HG03103 (cell line): ENCODE measurements around the gene PSMD8.

Experiments
- ATAC-seq: cut with Tn5 transposase; IDR thresholded peaks from one replicate; pipeline ENCODE4 v1.9.1; 2021; ENCODE audit warnings: low read depth; ENCODE audit not compliant: unreplicated experiment

Gene PSMD8

DNA sequence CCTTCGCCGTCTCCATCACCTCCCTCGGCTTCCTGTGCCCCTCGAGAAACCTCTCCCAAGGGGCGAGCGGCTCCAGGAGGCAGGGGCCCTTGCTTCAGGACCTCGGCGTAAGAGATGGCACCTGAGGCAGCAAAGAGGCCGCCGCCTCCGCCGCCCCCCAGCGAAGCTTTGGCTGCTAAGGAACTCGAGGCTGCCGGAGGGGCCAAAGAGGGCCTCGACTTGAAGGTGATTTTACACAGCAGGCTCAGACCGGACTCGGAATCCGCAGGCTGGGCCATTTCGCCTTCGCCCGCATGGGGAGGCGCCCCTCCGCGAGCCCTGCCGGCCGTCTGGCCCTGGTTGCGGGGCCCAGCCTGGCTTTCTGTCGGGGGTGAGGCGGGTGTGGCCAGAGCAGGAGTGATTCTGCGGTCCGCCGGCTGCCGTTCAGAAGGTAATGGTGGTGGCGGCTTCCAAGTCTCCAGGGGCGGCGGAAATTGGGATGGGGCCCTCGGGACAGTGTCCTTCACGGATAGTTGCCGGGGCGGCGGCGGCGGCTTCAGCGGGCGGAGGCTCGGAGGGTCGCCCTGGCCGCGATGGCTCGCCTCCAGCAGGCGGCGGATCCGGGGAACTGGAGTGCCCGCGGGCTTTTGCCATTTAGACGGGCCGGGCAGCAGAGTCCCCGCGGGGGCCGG lies 12.1 kb downstream of the PSMD8 start:
- no peak for ATAC-seq

DNA sequence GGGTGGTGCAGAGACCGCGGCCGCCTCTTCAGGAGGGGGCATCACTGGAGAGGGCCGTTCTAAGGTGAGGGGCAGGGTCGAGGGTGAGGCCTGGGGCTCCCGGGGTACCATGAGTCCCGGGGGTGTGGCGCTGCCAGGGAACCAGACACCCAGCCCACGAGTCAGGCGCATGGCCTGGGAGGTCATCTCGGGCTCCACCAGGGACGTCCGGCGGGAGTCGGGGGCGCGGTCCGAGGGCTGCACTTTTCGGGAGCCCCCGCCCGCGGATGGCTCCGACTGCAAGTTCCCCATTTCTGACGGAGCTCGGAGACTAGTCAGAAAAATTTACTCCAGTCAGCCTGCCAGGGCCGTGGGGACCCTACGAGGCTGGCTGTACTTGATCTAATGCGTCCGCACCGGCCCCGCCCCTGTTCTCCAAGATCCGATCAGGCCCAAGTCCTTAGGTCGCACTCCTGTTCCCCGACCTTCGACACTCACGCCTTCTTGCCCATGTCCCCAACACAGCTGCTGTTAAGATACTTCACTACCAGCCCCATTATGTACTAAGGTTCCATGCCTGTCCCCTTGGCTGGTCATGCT lies 12.7 kb downstream of the PSMD8 start:
- ATAC-seq, result no peak

DNA sequence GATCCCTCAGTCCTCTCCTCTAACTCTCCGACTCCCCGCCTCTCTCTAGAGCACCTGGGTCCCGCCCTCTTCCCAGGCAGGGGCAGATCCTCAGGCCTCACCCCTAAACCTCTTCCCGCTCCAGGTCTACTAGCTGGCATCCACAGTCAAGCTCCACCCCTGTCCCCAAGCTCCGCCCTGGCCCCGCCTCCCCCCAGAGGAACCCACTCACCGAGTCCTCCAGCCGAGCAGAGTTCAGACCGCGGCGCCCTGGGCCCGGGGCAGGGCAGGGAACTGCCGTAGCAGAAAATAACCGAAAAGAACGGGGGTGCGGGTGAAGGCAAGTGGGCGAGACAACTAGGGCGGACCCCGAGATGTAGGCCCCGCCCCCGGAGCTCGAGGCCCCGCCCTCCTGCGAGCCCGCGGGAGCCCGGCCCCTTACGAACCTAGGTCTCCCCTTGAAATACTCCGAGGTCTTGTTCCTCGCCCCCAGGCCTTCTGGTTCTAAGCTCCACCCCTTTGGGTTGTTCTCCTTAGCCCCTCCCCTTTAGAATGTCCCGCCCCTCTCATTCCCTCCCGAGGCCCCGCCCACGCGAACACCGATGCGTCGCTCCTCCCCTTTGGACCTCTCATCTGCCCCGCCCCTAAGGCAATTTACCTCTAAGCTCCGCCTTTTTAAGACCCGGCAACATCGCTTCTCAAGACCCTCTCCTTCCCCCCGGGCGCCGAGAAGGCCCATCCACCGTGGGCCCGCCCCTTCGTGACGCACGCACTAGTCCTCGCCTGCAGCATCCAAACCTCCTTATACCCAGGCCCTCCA lies 13.4 kb downstream of the PSMD8 start, which contains the start of gene GGN:
GGN (minus strand) TSS at position 485 of the 799 bp plus-strand sequence. CDS start 773 bp downstream, outside the sequence.
- ATAC-seq, result no peak

DNA sequence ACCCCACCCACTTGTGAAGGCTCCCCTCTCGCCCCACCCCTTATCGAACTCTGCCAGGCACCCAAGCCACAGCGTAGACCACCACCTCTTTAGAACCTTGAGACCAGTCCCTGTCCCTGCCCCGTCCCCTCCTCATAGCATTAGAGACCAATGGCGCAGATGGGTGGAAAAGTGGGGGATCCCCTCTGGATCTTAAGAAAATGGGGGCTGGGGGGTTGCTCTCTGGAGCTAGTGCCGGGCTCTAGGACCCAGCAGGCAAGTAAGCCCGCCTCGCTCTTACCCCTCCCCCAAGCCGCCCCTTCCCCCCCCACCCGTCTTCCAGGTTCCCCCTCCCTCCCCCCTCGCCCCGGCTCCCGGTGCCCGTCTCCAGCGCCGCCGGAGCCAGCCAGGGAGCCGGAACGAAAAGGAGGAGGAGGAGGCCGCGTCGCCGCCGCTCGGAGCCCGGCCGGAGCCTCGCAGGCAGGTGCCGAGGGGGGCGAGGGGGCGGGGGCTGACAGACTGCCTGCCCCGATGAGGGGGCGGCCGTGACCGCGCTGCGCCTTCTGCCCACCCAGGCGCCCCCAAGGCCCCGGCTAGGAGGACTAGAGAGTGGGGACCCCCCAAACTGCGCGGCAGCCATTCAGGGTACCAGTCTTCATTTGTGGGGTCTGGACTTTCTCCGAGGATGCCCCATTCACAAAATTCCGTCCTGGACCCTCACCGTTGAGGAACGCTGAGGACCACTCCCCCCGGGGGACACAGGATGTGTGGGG lies 14.2 kb downstream of the PSMD8 start, which contains the start of gene SPRED3:
SPRED3 (plus strand) TSS at position 349 of the 752 bp plus-strand sequence. CDS start 1,606 bp downstream, outside the sequence.
- no peak for ATAC-seq

DNA sequence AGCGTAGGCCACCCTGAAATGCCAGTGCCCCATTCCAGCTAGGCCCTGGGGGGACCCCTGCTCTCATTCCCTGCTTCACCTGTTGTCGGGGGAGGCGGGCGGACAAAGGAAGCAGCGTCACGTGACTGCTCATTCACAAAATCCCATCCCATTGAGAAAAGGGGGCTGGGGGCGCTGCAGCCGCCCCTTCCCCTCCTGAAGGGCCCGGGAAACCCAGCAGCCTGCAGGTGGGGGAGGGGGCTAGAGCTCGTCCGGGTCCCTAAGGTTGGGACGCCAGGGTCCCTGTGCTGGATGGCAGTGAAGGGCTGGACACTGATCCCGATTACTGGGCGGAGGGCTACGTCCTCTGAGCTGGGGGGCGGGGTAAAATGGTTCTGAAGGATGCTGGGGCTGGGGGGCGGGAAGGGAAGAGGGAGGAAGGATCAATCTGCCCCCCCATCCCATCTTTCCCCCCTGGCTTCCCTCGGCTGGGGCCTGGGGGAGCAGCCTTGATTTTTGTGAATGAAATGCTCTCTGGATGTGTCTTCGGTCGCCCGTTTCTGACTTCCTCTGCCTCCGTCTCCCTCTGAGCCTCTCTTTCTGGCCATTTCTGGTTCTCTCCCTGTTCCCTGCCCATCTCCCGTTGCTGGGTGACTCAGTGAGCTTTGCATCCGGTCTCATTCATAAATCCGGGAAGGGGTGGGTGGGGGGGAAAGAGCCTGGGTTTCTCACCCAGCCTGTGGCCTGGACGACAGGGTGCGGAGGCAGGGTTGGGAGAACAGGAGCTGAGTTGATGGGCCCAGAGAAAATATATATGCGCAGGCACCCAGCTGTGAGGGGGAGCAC lies 14.9 kb downstream of the PSMD8 start:
- no peak for ATAC-seq

DNA sequence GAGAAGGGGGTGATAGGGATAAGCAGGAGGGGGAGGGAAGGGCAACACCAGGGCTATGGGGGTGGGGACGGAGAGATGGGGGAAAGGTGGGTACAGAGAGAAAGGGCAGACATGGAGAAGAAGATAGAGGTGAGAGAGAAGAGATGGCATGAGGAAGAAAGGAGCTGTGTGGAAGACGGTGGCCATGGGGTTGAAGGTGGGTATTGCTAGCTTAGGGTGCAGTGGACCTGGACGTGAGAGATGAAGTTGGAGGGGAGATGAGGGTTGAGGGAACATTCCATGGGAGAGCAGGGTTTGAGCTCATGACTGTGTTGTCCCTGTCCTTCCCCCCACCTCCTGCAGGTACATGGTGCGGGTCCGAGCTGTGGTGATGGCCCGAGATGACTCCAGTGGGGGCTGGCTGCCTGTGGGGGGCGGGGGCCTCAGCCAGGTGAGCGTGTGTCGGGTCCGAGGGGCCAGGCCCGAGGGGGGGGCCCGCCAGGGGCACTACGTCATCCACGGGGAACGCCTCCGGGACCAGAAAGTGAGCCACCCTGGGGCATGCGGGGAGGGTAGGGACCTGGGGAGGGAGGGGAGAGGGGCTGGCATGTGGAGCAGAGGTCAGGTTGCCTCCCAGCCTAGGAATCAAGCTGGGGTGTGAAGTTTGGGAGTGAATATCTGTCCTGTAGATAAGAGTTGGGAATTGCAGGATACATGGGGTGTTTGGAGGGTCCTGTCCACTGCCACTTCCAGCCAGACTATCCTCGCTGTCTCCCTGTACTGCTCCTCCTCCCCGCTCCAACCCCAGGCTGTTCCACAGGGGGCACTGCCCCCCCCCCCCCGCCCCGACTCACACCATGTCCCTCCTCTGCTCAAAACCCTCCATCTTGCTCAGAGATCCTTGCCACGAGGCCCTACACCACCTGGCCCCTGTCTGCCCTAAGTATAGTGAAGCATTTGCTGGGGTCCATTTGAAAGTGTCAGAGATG lies 15.9 kb downstream of the PSMD8 start:
- ATAC-seq, result no peak

DNA sequence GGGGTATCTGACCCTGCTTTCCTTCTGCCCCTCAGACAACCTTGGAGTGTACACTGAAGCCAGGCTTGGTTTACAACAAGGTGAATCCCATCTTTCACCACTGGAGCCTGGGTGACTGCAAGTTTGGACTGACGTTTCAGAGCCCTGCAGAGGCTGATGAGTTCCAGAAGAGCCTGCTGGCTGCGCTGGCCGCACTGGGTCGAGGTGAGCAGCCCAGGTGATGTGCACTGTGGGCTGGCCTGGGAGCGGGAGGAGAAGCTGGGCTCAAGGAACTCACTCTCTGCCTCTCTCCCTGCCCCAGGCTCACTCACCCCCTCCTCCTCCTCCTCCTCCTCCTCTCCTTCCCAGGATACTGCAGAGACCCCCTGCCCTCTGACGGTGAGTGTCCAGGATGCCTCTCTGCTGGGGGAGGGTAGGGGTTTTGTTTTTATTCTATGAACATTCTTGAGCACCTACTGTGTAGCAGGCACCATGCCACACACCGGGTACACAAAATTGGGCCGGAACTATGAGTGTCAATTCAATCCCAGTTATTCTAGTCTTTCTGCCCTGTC lies 17.6 kb downstream of the PSMD8 start:
- no peak for ATAC-seq

DNA sequence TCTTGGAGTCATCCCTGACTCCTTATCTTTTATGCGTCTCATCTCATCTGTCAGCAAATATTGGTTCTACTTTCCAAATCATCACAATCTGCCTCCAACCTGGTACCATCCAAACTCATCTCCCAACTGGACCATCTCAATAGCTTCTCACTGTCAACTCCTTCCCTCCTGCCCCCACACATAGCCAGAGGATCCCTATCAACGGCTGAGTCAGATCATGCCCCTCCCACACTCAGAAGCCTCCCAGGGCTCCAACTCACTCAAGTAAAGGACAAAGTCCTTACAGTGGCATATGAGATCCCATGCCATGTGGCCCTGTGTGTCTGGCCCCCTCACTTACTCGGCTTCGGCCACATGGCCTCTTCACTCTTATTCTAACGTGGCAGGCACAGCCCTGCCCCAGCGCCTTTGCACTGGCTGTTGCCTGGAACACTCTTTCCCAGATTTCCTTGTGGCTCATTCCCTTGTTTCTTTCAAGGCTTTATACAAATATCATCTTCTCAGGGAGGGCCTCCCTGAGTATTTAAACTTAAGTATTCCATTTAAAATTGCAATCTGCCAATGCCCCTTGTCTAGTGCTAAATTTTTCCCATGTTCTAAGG lies 18.4 kb downstream of the PSMD8 start:
- no peak for ATAC-seq

DNA sequence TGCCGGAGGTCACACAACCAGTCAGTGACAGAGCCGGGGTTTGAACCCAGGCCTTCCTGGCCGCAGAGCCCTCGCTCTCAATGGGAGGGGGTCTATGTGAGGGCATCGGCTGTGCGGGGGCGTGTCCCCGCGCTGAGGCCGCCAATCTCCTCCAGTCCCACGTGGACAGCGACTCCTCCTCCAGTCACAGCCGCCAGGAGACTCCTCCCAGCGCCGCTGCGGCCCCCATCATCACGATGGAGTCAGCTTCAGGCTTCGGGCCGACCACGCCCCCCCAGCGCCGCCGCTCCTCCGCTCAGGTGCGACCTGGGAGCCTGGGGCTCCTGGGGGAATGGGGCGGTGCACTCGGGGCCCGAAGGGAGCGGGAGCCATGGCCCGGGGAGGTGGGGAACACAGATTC lies 20.1 kb downstream of the PSMD8 start:
- no peak for ATAC-seq

DNA sequence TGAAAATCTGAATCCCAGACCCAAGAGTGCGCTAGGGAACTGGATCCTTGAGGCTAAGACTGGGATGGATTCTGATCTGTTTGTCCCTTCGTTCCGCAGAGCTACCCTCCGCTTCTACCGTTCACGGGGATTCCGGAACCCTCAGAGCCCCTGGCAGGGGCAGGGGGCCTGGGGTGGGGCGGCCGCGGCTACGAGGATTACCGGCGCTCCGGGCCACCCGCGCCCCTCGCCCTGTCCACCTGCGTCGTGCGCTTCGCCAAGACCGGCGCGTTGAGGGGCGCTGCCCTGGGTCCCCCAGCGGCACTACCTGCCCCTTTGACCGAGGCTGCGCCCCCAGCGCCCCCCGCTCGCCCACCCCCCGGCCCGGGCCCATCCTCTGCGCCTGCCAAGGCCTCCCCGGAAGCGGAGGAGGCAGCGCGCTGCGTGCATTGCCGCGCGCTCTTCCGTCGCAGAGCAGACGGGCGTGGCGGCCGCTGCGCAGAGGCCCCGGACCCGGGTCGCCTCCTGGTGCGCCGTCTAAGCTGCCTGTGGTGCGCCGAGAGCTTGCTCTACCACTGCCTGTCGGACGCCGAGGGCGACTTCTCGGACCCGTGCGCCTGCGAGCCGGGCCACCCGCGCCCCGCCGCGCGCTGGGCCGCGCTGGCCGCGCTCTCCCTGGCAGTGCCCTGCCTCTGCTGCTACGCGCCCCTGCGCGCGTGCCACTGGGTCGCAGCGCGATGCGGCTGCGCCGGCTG lies 21.2 kb downstream of the PSMD8 start:
- no peak for ATAC-seq

DNA sequence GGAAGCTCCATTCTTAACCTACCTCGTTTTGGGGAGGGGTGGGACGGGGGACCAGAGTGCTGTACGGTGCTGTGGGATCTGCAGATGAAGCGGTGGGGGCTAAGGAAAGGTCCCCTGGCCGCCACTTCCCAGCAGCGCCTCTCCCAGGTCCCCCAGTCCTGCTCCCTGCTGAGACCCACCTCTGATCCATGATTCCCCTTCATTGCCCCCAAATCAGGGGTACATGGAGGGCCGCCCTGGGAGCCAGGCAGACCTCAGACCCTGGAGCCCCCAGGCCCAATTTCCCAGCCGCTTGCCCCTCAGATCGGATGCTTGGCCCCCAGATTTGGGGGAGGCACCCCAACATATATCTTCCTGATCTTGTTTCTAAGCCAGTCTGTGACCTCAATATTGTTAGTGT lies 24.7 kb downstream of the PSMD8 start:
- ATAC-seq, result no peak

DNA sequence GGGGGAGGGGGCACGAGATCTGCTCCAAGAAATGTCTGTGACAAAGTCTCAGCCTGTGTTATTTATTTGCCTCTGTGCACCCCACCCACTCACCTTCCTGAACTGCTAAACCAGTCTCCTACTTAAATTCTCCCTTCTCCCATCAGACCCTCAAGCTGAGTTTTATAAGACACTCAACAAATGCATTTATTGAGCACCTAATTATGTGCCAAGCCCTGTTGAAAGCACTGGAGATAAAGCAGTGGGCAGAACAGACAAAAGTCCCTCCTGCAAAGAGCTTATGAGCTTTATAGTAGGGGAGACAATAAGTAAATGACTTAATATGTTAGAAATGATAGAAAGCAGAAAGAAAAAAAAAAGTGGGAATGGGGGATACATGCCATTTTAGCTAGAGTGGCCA lies 25.2 kb downstream of the PSMD8 start:
- ATAC-seq, result no peak

DNA sequence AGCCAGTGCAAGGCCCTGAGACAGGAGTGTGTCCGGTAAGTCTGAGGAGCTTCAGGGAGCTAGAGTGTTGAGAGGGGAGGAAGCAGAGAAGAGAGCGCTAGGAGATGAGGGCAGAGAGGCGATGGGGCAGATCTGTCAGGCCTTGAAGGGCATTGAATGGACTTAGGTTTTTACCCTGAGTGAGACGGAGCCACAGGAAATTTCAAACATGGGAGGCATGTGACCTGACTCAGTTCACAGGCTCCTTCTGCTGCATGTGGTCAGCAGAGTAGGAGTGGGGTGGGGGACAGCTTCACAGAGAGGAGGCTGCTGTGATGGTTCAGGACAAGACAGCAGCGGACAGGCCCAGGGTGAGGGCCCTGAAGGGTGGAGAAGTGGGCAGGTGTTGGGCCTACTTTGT lies 26.0 kb downstream of the PSMD8 start:
- ATAC-seq, result no peak

DNA sequence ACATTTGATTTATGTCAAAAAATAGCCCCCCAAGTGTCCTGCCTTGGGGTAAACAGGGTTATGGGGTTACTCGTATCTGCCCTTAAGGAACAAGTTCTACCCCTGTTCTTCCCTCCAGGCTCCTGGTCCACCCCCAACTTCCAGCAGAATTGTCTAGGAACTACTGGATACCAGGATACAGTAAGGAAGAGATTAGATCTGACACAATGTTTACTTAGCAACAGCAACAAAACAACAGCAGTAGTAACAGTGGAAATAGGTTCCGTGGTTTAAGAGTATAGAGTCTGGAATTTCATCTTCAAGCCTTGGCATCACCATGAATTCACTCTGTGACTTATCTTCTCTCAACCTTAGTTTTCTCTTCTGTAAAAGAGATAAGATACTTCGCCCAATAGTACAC lies 26.8 kb downstream of the PSMD8 start:
- ATAC-seq, result no peak

DNA sequence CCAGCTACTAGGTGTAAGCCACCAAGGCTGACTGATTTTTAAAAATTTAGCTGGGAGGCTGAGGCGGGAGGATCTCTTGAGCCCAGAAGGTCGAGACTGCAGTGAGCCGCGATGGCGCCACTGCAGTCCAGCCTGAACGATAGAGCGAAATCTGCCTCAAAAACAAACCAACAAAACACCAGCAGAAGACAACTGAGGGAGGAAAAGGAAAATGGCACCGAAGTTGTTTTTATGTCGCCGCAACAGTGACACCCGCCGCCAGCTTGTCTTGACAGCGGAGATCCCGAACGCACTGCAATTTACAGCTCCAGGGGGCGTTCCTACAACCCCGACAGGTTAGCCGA lies 28.2 kb downstream of the PSMD8 start:
- ATAC-seq, result no peak

DNA sequence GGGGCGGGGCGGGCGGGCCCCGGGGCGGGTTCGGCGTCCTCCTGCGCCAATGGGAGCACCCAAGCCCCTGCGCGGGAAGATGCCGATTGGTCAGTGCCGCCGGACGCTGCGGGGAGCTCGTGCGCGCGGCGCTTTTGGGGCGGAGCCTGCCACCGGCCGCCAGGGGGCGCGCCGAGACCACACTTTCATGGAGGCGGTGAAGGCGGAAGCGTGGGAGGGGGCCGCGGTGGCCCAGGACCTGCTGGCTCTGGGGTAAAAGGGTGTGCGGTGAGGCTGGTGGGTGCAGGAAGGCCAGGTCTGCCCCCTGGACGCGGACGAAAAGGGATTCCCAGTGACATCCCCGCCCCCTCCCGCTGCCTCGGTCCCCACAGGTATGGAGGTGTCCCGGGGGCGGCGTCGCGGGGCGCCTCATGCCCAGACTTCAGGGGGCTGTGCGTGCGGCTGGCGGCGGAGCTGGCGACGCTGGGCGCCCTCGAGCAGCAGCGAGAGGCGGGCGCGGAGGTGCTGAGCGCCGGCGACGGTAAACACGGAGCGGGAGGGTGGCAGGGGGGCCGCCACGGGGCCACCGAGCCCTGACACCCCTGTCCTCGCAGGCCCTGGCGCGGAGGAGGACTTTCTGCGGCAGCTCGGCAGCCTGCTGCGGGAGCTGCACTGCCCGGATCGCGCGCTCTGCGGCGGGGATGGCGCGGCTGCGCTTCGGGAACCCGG lies 28.8 kb downstream of the PSMD8 start, which contains the start of gene FAM98C:
FAM98C (plus strand) TSS at position 127 of the 708 bp plus-strand sequence; CDS start at position 188, 61 bp downstream.
- peak; percentile 71 for ATAC-seq

DNA sequence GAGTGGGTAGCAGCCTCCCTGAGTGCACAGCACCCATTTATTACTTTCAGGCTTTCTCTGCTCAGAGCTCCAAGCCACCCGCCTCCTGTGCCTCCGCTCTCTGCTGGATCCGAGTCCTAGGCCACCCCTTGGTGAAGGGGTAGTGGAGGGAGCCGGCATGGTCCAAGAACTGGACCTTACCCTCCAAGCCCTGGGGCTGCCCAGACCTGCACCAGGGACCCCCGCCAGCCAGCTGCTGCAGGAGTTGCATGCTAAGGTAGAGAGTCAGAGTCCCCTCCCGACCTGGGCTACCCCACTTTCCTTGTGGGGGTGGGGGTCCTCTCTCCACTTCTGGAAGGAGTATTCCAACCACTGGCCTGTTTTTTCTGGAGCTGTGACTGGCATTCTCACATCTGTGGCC lies 30.5 kb downstream of the PSMD8 start:
- no peak for ATAC-seq
